ENCODE data around the gene GTSE1. TPM values are rescaled to one million over a fixed set of nuclear protein-coding genes. Genes with fewer than 3 reads are reported as not detected.
A peak's percentile ranks its signal among the peaks of the same experiment; 100 is the strongest.

Gene GTSE1
- polyA plus RNA-seq, 2 of the 4 experiments (the other 2 are of a cell fraction): 11.5 to 25.7 TPM

DNA sequence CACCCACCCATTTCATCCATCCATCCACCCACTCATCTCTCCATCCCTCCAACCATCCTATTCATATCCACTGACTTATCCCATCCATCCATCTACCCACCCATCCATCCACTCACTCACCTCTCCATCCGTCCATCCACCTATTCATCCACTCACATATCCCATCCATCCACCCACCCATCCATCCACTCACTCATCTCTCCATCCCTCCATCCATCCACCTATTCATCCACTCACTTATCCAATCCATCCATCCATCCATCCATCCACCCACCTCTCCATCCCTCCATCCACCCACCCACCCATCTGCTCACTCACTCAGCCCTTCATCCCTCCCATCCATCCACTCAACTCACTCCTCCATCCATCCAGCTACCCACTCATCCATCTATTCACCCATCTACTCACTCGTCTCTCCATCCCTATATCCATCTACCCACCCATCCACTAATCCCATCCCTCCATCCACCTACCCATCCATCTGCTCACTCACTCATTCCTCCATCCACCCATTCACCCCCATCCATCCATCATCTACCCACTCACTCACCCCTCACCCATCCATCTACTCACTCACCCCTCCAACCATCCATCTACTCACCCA, 75.1 kb downstream of the GTSE1 start:
- FAIRE-seq: no peak
- H3K27ac ChIP-seq: no peak overlapping the region
- no peak for ATAC-seq
- no peak overlapping the region for H3K4me2 ChIP-seq
- peaks cover 20% of the 10 kb centered on the region for H3K4me1 ChIP-seq
- no peak overlapping the region for H3K4me3 ChIP-seq
- 98% methylated on average over 2 of the region's 2 CpGs for WGBS (ENCODE audit: missing lambda C conversion rate)
- TF ChIP-seq, protein P1, sequence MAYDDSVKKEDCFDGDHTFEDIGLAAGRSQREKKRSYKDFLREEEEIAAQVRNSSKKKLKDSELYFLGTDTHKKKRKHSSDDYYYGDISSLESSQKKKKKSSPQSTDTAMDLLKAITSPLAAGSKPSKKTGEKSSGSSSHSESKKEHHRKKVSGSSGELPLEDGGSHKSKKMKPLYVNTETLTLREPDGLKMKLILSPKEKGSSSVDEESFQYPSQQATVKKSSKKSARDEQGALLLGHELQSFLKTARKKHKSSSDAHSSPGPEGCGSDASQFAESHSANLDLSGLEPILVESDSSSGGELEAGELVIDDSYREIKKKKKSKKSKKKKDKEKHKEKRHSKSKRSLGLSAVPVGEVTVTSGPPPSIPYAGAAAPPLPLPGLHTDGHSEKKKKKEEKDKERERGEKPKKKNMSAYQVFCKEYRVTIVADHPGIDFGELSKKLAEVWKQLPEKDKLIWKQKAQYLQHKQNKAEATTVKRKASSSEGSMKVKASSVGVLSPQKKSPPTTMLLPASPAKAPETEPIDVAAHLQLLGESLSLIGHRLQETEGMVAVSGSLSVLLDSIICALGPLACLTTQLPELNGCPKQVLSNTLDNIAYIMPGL (CRISPR knock-in tag; IDR thresholded peaks at IDR 0.05; ENCODE audit: borderline replicate concordance): no peak
- TF ChIP-seq FOXS1 (CRISPR knock-in tag; IDR thresholded peaks at IDR 0.05): no peak
- TF ChIP-seq SMC3 (IDR thresholded peaks at IDR 0.05): no peak
- TF ChIP-seq HOXA7 (CRISPR knock-in tag; IDR thresholded peaks at IDR 0.05): no peak
- TF ChIP-seq HOXB13 (CRISPR knock-in tag; IDR thresholded peaks at IDR 0.05; ENCODE audit: low read depth): no peak
- no peak for TF ChIP-seq TP53 (CRISPR knock-in tag; IDR thresholded peaks at IDR 0.05)
- TF ChIP-seq, protein P2, sequence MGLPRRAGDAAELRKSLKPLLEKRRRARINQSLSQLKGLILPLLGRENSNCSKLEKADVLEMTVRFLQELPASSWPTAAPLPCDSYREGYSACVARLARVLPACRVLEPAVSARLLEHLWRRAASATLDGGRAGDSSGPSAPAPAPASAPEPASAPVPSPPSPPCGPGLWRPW (IDR thresholded peaks at IDR 0.05): no peak
- no peak for TF ChIP-seq RFX5 (IDR thresholded peaks at IDR 0.05)
- TF ChIP-seq CBX8 (IDR thresholded peaks at IDR 0.05): no peak
- POLR2A ChIA-PET: no interaction called here
- CTCF ChIA-PET: interaction anchor here (1.3 kb wide), 1 partner anchor 17 kb away, joined by 3 read pairs; no protein-coding TSS in a partner anchor
- peaks cover 15% of the 10 kb centered on the region for H3K9me3 ChIP-seq
- DNase-seq (ENCODE audit: low read depth in 1 of 2, low spot score in 1 of 2): no peak

DNA sequence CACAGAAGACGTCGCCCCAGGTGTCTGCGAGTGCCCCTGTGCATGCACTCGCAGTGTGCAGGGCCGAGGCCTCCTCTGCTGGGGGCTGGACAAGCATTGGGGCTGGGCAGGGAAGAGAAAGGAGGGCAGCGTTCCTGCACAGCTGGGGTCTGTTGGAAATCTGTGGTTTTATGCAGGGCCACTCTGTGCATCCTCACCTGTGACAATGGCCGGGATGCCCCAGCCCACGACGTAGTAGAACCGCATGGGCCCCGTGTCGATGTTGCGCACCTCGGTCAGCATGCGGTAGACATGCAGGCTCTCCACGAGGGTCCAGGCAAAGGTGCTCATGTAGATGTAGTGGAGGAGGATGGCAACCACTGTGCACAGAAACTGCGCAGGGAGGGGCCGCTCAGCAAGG, 76.0 kb downstream of the GTSE1 start:
- ATAC-seq (no peak), DNase-seq (ENCODE audit: low read depth in 1 of 2, low spot score in 1 of 2) (no peak), FAIRE-seq (no peak)
- Histone ChIP-seq H3K9me3 (peaks cover 16% of the 10 kb centered on the region), H3K4me3 (no peak overlapping the region), H3K27ac (no peak overlapping the region), H3K4me2 (no peak overlapping the region), H3K4me1 (peaks cover 27% of the 10 kb centered on the region)
- ChIA-PET CTCF (interaction anchor here (1.4 to 1.6 kb wide), 2 partner anchors 17 to 165 kb away, joined by 3 to 4 read pairs; no protein-coding TSS in a partner anchor), POLR2A (no interaction called here)
- 97% methylated on average over 13 of the region's 18 CpGs for WGBS (ENCODE audit: missing lambda C conversion rate)
- TF ChIP-seq ZSCAN20 (CRISPR knock-in tag; IDR thresholded peaks at IDR 0.05) (no peak), BHLHE40 (IDR thresholded peaks at IDR 0.05; ENCODE audit: low read depth, low read length) (no peak), CBX8 (IDR thresholded peaks at IDR 0.05) (no peak), SREBF2 (IDR thresholded peaks at IDR 0.05) (no peak), EHF (CRISPR knock-in tag; IDR thresholded peaks at IDR 0.05) (no peak), EHMT2 (IDR thresholded peaks at IDR 0.05; ENCODE audit: low read depth) (no peak)
- TF ChIP-seq, protein P3, sequence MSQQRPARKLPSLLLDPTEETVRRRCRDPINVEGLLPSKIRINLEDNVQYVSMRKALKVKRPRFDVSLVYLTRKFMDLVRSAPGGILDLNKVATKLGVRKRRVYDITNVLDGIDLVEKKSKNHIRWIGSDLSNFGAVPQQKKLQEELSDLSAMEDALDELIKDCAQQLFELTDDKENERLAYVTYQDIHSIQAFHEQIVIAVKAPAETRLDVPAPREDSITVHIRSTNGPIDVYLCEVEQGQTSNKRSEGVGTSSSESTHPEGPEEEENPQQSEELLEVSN (IDR thresholded peaks at IDR 0.05; ENCODE audit: borderline replicate concordance, low read depth): no peak

DNA sequence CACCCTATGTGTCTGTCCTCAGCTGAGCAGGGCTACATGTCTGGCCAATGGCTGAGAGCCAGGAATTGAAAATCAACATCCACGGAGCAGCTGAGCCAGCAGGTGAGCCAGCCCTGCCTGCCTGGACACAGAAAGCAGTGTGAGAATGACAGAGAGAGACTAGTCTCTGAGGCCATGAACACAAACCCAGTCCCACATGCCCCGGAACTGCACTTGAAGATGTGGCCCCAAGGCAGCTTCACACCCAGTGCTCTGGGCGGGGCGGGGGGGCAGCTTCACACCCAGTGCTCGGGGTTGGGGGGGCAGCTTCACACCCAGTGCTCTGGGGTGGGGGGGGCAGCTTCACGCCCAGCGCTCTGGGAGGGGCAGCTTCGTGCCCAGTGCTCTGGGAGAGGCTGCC, 76.5 kb downstream of the GTSE1 start:
- WGBS (ENCODE audit: missing lambda C conversion rate): 60% methylated on average over 1 of the region's 8 CpGs
- ATAC-seq (no peak), DNase-seq (ENCODE audit: low read depth in 1 of 2, low spot score in 1 of 2) (no peak), FAIRE-seq (no peak)
- ChIA-PET CTCF (interaction anchor here (1.4 to 1.6 kb wide), 2 partner anchors 17 to 165 kb away, joined by 3 to 4 read pairs; no protein-coding TSS in a partner anchor), POLR2A (no interaction called here)
- H3K27ac ChIP-seq: peak overlapping the region in 1 of 2 experiments; percentile 34; a peak in 3 of 6 replicates
- H3K4me3 ChIP-seq: no peak overlapping the region
- peaks cover 26% of the 10 kb centered on the region for H3K4me1 ChIP-seq
- TF ChIP-seq CBX2 (IDR thresholded peaks at IDR 0.05; ENCODE audit: borderline replicate concordance, low read depth) (no peak), HEYL (CRISPR knock-in tag; IDR thresholded peaks at IDR 0.05) (no peak), SMC3 (IDR thresholded peaks at IDR 0.05) (no peak), MAZ (IDR thresholded peaks at IDR 0.05; ENCODE audit: borderline replicate concordance, low read depth, low read length) (no peak), RFX5 (IDR thresholded peaks at IDR 0.05) (no peak), RAD21 (conservative IDR thresholded peaks at IDR 0.05 in 1 of 2, IDR thresholded peaks at IDR 0.05 in 1 of 2) (no peak), NFE2L2 (conservative IDR thresholded peaks at IDR 0.05; ENCODE audit: low read length) (no peak), NR3C1 (IDR thresholded peaks at IDR 0.05) (no peak)
- TF ChIP-seq, protein P1 (CRISPR knock-in tag; IDR thresholded peaks at IDR 0.05; ENCODE audit: borderline replicate concordance): no peak
- H3K9me3 ChIP-seq: peaks cover 16% of the 10 kb centered on the region
- H3K4me2 ChIP-seq: no peak overlapping the region
